ENCODE results near the gene PGR. TPM values are rescaled to one million over a fixed set of nuclear protein-coding genes. Genes with fewer than 3 reads are reported as not detected.
"Not testable (repeated sequence)": the region's sequence is repeated elsewhere in the genome, so short reads cannot be mapped to it uniquely, and the experiment has no call there.

The PGR gene
- total RNA-seq, 4 donors from 2014 or later, result 0.18 to 0.80 (median 0.53) TPM

- TF ChIP-seq EP300 (IDR thresholded peaks at IDR 0.05) (no peak), CTCF (IDR thresholded peaks at IDR 0.05) (no peak), POLR2AphosphoS5 (IDR thresholded peaks at IDR 0.05) (no peak), POLR2A (IDR thresholded peaks at IDR 0.05) (no peak)
- H3K27me3 ChIP-seq, result no peaks in the 10 kb centered on the region
- H3K9me3 ChIP-seq, result no peaks in the 10 kb centered on the region
- no peaks in the 10 kb centered on the region for H3K36me3 ChIP-seq
- no peaks in the 10 kb centered on the region for H3K4me1 ChIP-seq
- DNase-seq (ENCODE audit: low spot score in 2 of 2), result no peak
- no peak overlapping the region for H3K27ac ChIP-seq
- no peak overlapping the region for H3K4me3 ChIP-seq
Observed at GRCh38 chr11:101014600-101015285, 114.9 kb downstream of the PGR start.

GRCh38 chr11:101013702-101014101 lies 115.9 kb downstream of the PGR start:
- not testable (repeated sequence) for H3K9me3 ChIP-seq; H3K36me3 ChIP-seq; H3K27me3 ChIP-seq; H3K4me1 ChIP-seq; DNase-seq (ENCODE audit: low spot score in 2 of 2); H3K4me3 ChIP-seq; H3K27ac ChIP-seq

GRCh38 chr11:101011881-101012280 lies 117.7 kb downstream of the PGR start:
- Histone ChIP-seq H3K4me3 (no peak overlapping the region), H3K4me1 (no peaks in the 10 kb centered on the region), H3K36me3 (no peaks in the 10 kb centered on the region), H3K27ac (no peak overlapping the region), H3K27me3 (no peaks in the 10 kb centered on the region), H3K9me3 (no peaks in the 10 kb centered on the region)
- TF ChIP-seq POLR2AphosphoS5 (IDR thresholded peaks at IDR 0.05) (no peak), POLR2A (IDR thresholded peaks at IDR 0.05) (no peak), CTCF (IDR thresholded peaks at IDR 0.05) (no peak), EP300 (IDR thresholded peaks at IDR 0.05) (no peak)
- WGBS, result 90% methylated on average over 5 of the region's 5 CpGs
- DNase-seq (ENCODE audit: low spot score in 2 of 2), result no peak

GRCh38 chr11:101010899-101011298 lies 118.7 kb downstream of the PGR start:
- Histone ChIP-seq H3K4me3 (no peak overlapping the region), H3K27ac (no peak overlapping the region), H3K4me1 (no peaks in the 10 kb centered on the region), H3K27me3 (no peaks in the 10 kb centered on the region), H3K9me3 (no peaks in the 10 kb centered on the region), H3K36me3 (no peaks in the 10 kb centered on the region)
- TF ChIP-seq EP300 (IDR thresholded peaks at IDR 0.05), result no peak
- TF ChIP-seq CTCF (IDR thresholded peaks at IDR 0.05), result no peak
- no peak for TF ChIP-seq POLR2AphosphoS5 (IDR thresholded peaks at IDR 0.05)
- no peak for TF ChIP-seq POLR2A (IDR thresholded peaks at IDR 0.05)
- no peak for DNase-seq (ENCODE audit: low spot score in 2 of 2)
- WGBS, result 79% methylated on average over 5 of the region's 5 CpGs

GRCh38 chr11:101009690-101010055 lies 119.9 kb downstream of the PGR start:
- Histone ChIP-seq H3K9me3 (no peaks in the 10 kb centered on the region), H3K4me1 (no peaks in the 10 kb centered on the region), H3K4me3 (no peak overlapping the region), H3K36me3 (no peaks in the 10 kb centered on the region), H3K27me3 (no peaks in the 10 kb centered on the region), H3K27ac (no peak overlapping the region)
- 32% methylated on average over 2 of the region's 2 CpGs for WGBS
- DNase-seq (ENCODE audit: low spot score in 2 of 2), result no peak
- TF ChIP-seq POLR2A (IDR thresholded peaks at IDR 0.05) (no peak), POLR2AphosphoS5 (IDR thresholded peaks at IDR 0.05) (no peak), EP300 (IDR thresholded peaks at IDR 0.05) (no peak), CTCF (IDR thresholded peaks at IDR 0.05) (no peak)

Measured in suprapubic skin (tissue), 4 donors.